HG03159 (cell line): ENCODE results near the gene CYP19A1.
A peak's percentile ranks its signal among the peaks of the same experiment; 100 is the strongest.

Experiments used
- ATAC-seq: cut with Tn5 transposase; IDR thresholded peaks from one replicate; pipeline ENCODE4 v1.9.1; 2021; ENCODE audit warnings: mild to moderate bottlenecking, moderate library complexity; ENCODE audit not compliant: unreplicated experiment

The CYP19A1 gene

GRCh38 chr15:51226576-51227210, 111.7 kb downstream of the CYP19A1 start:
- no peak for ATAC-seq

GRCh38 chr15:51224428-51224827, 114.0 kb downstream of the CYP19A1 start:
- ATAC-seq, result no peak

- ATAC-seq, result no peak
These were observed 114.6 kb downstream of the CYP19A1 start for GRCh38 chr15:51223771-51224229.

- no peak for ATAC-seq
These were observed 120.0 kb downstream of the CYP19A1 start for GRCh38 chr15:51218299-51218938.

GRCh38 chr15:51212909-51213308, 125.5 kb downstream of the CYP19A1 start:
- no peak for ATAC-seq

GRCh38 chr15:51212239-51212638, 126.2 kb downstream of the CYP19A1 start:
- ATAC-seq, result no peak

- no peak for ATAC-seq
These were observed 133.1 kb downstream of the CYP19A1 start for GRCh38 chr15:51205050-51205975.

- no peak for ATAC-seq
These were observed 134.6 kb downstream of the CYP19A1 start for GRCh38 chr15:51203797-51204196.

- no peak for ATAC-seq
These were observed 135.6 kb downstream of the CYP19A1 start for GRCh38 chr15:51202783-51203182.

GRCh38 chr15:51201581-51201980, 136.8 kb downstream of the CYP19A1 start:
- no peak for ATAC-seq

GRCh38 chr15:51200792-51201191, 137.6 kb downstream of the CYP19A1 start:
- ATAC-seq, result no peak

- no peak for ATAC-seq
These were observed 138.9 kb downstream of the CYP19A1 start for GRCh38 chr15:51199541-51199940.

- no peak for ATAC-seq
These were observed 139.6 kb downstream of the CYP19A1 start for GRCh38 chr15:51198701-51199232.

GRCh38 chr15:51195459-51195858, 142.9 kb downstream of the CYP19A1 start:
- no peak for ATAC-seq

GRCh38 chr15:51193979-51194378, 144.4 kb downstream of the CYP19A1 start:
- no peak for ATAC-seq

GRCh38 chr15:51193526-51193925, 144.9 kb downstream of the CYP19A1 start:
- no peak for ATAC-seq

GRCh38 chr15:51192521-51193280, 145.7 kb downstream of the CYP19A1 start:
- peak; percentile 67 for ATAC-seq

- no peak for ATAC-seq
These were observed 146.6 kb downstream of the CYP19A1 start for GRCh38 chr15:51191766-51192165.

GRCh38 chr15:51191072-51191670, 147.2 kb downstream of the CYP19A1 start:
- no peak for ATAC-seq

GRCh38 chr15:51190424-51191068, 147.8 kb downstream of the CYP19A1 start:
- ATAC-seq, result no peak
